ENCODE results near the gene QRICH2.

Gene QRICH2

GRCh38 chr17:76335716-76336381 is 27.8 kb upstream of the QRICH2 start:
- no CpG with 5 or more reads among the region's 9 CpGs for WGBS (ENCODE audit: extremely low coverage, insufficient coverage, low lambda C conversion rate)
- Histone ChIP-seq H3K79me1 (ENCODE audit: low read length) (no peaks in the 10 kb centered on the region), H3K4me1 (ENCODE audit: control insufficient read depth, low read depth, low read length) (no peaks in the 10 kb centered on the region), H4K5ac (ENCODE audit: low read length) (no peak overlapping the region), H3K27ac (ENCODE audit: low read depth, low read length) (no peak overlapping the region), H3K56ac (ENCODE audit: low read length) (no peak overlapping the region), H3K18ac (ENCODE audit: low read length) (no peak overlapping the region), H3K4me2 (ENCODE audit: low read length) (no peak overlapping the region), H2BK15ac (replicated peaks; ENCODE audit: low read depth) (no peak overlapping the region), H2BK5ac (ENCODE audit: low read length) (no peak overlapping the region), H3K27me3 (ENCODE audit: insufficient read depth, low read length, poor library complexity) (no peaks in the 10 kb centered on the region), H4K8ac (ENCODE audit: low read depth, low read length) (no peak overlapping the region), H3K4me3 (ENCODE audit: low read length) (no peak overlapping the region), H3K4ac (ENCODE audit: low read depth, low read length) (no peak overlapping the region), H3K36me3 (ENCODE audit: control insufficient read depth, insufficient read depth, low read length) (no peaks in the 10 kb centered on the region), H2BK120ac (ENCODE audit: low read depth, low read length) (no peak overlapping the region), H3K9ac (ENCODE audit: low read length) (no peak overlapping the region), H2AK5ac (ENCODE audit: low read length) (no peak overlapping the region), H3K23ac (ENCODE audit: low read length) (no peak overlapping the region), H3K79me2 (ENCODE audit: control insufficient read depth, insufficient read depth, low read length) (no peaks in the 10 kb centered on the region)
- no peak for DNase-seq

GRCh38 chr17:76333673-76334505 is 25.8 kb upstream of the QRICH2 start:
- no peak overlapping the region for H2AK5ac ChIP-seq (ENCODE audit: low read length)
- H3K56ac ChIP-seq (ENCODE audit: low read length) = no peak overlapping the region
- H3K27me3 ChIP-seq (ENCODE audit: insufficient read depth, low read length, poor library complexity) = no peaks in the 10 kb centered on the region
- H3K4me2 ChIP-seq (ENCODE audit: low read length) = no peak overlapping the region
- no peak overlapping the region for H3K18ac ChIP-seq (ENCODE audit: low read length)
- no peak for DNase-seq
- no peaks in the 10 kb centered on the region for H3K4me1 ChIP-seq (ENCODE audit: control insufficient read depth, low read depth, low read length)
- H2BK5ac ChIP-seq (ENCODE audit: low read length) = no peak overlapping the region
- H3K9ac ChIP-seq (ENCODE audit: low read length) = no peak overlapping the region
- H4K5ac ChIP-seq (ENCODE audit: low read length) = no peak overlapping the region
- no CpG with 5 or more reads among the region's 11 CpGs for WGBS (ENCODE audit: extremely low coverage, insufficient coverage, low lambda C conversion rate)
- no peak overlapping the region for H3K4me3 ChIP-seq (ENCODE audit: low read length)
- H2BK120ac ChIP-seq (ENCODE audit: low read depth, low read length) = no peak overlapping the region
- H3K79me1 ChIP-seq (ENCODE audit: low read length) = no peaks in the 10 kb centered on the region
- H3K36me3 ChIP-seq (ENCODE audit: control insufficient read depth, insufficient read depth, low read length) = peaks cover 2% of the 10 kb centered on the region
- H3K23ac ChIP-seq (ENCODE audit: low read length) = no peak overlapping the region
- H4K8ac ChIP-seq (ENCODE audit: low read depth, low read length) = no peak overlapping the region
- no peak overlapping the region for H3K27ac ChIP-seq (ENCODE audit: low read depth, low read length)
- no peaks in the 10 kb centered on the region for H3K79me2 ChIP-seq (ENCODE audit: control insufficient read depth, insufficient read depth, low read length)
- H2BK15ac ChIP-seq (replicated peaks; ENCODE audit: low read depth) = no peak overlapping the region
- no peak overlapping the region for H3K4ac ChIP-seq (ENCODE audit: low read depth, low read length)

GRCh38 chr17:76331083-76331482 is 23.0 kb upstream of the QRICH2 start:
- H4K5ac ChIP-seq (ENCODE audit: low read length) = no peak overlapping the region
- peaks cover 6% of the 10 kb centered on the region for H3K36me3 ChIP-seq (ENCODE audit: control insufficient read depth, insufficient read depth, low read length)
- H3K4me2 ChIP-seq (ENCODE audit: low read length) = no peak overlapping the region
- no peak overlapping the region for H3K18ac ChIP-seq (ENCODE audit: low read length)
- no peak overlapping the region for H2AK5ac ChIP-seq (ENCODE audit: low read length)
- no peak for DNase-seq
- no peak overlapping the region for H2BK15ac ChIP-seq (replicated peaks; ENCODE audit: low read depth)
- no peak overlapping the region for H3K4me3 ChIP-seq (ENCODE audit: low read length)
- no peaks in the 10 kb centered on the region for H3K4me1 ChIP-seq (ENCODE audit: control insufficient read depth, low read depth, low read length)
- no peaks in the 10 kb centered on the region for H3K79me2 ChIP-seq (ENCODE audit: control insufficient read depth, insufficient read depth, low read length)
- H3K23ac ChIP-seq (ENCODE audit: low read length) = no peak overlapping the region
- no CpG with 5 or more reads among the region's 2 CpGs for WGBS (ENCODE audit: extremely low coverage, insufficient coverage, low lambda C conversion rate)
- no peak overlapping the region for H3K56ac ChIP-seq (ENCODE audit: low read length)
- H4K8ac ChIP-seq (ENCODE audit: low read depth, low read length) = no peak overlapping the region
- no peak overlapping the region for H3K4ac ChIP-seq (ENCODE audit: low read depth, low read length)
- H3K9ac ChIP-seq (ENCODE audit: low read length) = no peak overlapping the region
- no peaks in the 10 kb centered on the region for H3K27me3 ChIP-seq (ENCODE audit: insufficient read depth, low read length, poor library complexity)
- no peaks in the 10 kb centered on the region for H3K79me1 ChIP-seq (ENCODE audit: low read length)
- no peak overlapping the region for H3K27ac ChIP-seq (ENCODE audit: low read depth, low read length)
- no peak overlapping the region for H2BK5ac ChIP-seq (ENCODE audit: low read length)
- no peak overlapping the region for H2BK120ac ChIP-seq (ENCODE audit: low read depth, low read length)

GRCh38 chr17:76329664-76330063 is 21.6 kb upstream of the QRICH2 start:
- no CpG with 5 or more reads among the region's 8 CpGs for WGBS (ENCODE audit: extremely low coverage, insufficient coverage, low lambda C conversion rate)

GRCh38 chr17:76327696-76328095 is 19.6 kb upstream of the QRICH2 start:
- no peak overlapping the region for H3K18ac ChIP-seq (ENCODE audit: low read length)
- peaks cover 6% of the 10 kb centered on the region for H3K36me3 ChIP-seq (ENCODE audit: control insufficient read depth, insufficient read depth, low read length)
- H3K56ac ChIP-seq (ENCODE audit: low read length) = no peak overlapping the region
- WGBS (ENCODE audit: extremely low coverage, insufficient coverage, low lambda C conversion rate) = no CpG with 5 or more reads among the region's 6 CpGs
- no peak overlapping the region for H3K23ac ChIP-seq (ENCODE audit: low read length)
- no peak overlapping the region for H3K4me2 ChIP-seq (ENCODE audit: low read length)
- no peak overlapping the region for H3K4ac ChIP-seq (ENCODE audit: low read depth, low read length)
- no peak overlapping the region for H3K9ac ChIP-seq (ENCODE audit: low read length)
- no peak overlapping the region for H3K4me3 ChIP-seq (ENCODE audit: low read length)
- H3K79me2 ChIP-seq (ENCODE audit: control insufficient read depth, insufficient read depth, low read length) = no peaks in the 10 kb centered on the region
- H4K5ac ChIP-seq (ENCODE audit: low read length) = no peak overlapping the region
- H2BK5ac ChIP-seq (ENCODE audit: low read length) = no peak overlapping the region
- H2BK15ac ChIP-seq (replicated peaks; ENCODE audit: low read depth) = no peak overlapping the region
- no peaks in the 10 kb centered on the region for H3K4me1 ChIP-seq (ENCODE audit: control insufficient read depth, low read depth, low read length)
- DNase-seq = no peak
- no peak overlapping the region for H3K27ac ChIP-seq (ENCODE audit: low read depth, low read length)
- no peaks in the 10 kb centered on the region for H3K27me3 ChIP-seq (ENCODE audit: insufficient read depth, low read length, poor library complexity)
- H2BK120ac ChIP-seq (ENCODE audit: low read depth, low read length) = no peak overlapping the region
- H3K79me1 ChIP-seq (ENCODE audit: low read length) = no peaks in the 10 kb centered on the region
- H2AK5ac ChIP-seq (ENCODE audit: low read length) = no peak overlapping the region
- no peak overlapping the region for H4K8ac ChIP-seq (ENCODE audit: low read depth, low read length)

More at GRCh38 chr17:76329664-76330063, 21.6 kb upstream of the QRICH2 start:
- no peak for DNase-seq
- H3K27ac ChIP-seq (ENCODE audit: low read depth, low read length) = no peak overlapping the region
- no peaks in the 10 kb centered on the region for H3K27me3 ChIP-seq (ENCODE audit: insufficient read depth, low read length, poor library complexity)
- no peak overlapping the region for H3K23ac ChIP-seq (ENCODE audit: low read length)
- H3K36me3 ChIP-seq (ENCODE audit: control insufficient read depth, insufficient read depth, low read length) = peaks cover 6% of the 10 kb centered on the region
- no peak overlapping the region for H3K4me2 ChIP-seq (ENCODE audit: low read length)
- H3K79me2 ChIP-seq (ENCODE audit: control insufficient read depth, insufficient read depth, low read length) = no peaks in the 10 kb centered on the region
- no peak overlapping the region for H2BK15ac ChIP-seq (replicated peaks; ENCODE audit: low read depth)
- H3K18ac ChIP-seq (ENCODE audit: low read length) = no peak overlapping the region
- no peaks in the 10 kb centered on the region for H3K79me1 ChIP-seq (ENCODE audit: low read length)
- H3K4me1 ChIP-seq (ENCODE audit: control insufficient read depth, low read depth, low read length) = no peaks in the 10 kb centered on the region
- H4K5ac ChIP-seq (ENCODE audit: low read length) = no peak overlapping the region
- no peak overlapping the region for H2BK120ac ChIP-seq (ENCODE audit: low read depth, low read length)
- H3K56ac ChIP-seq (ENCODE audit: low read length) = no peak overlapping the region
- no peak overlapping the region for H3K9ac ChIP-seq (ENCODE audit: low read length)
- H3K4ac ChIP-seq (ENCODE audit: low read depth, low read length) = no peak overlapping the region
- H2BK5ac ChIP-seq (ENCODE audit: low read length) = no peak overlapping the region
- no peak overlapping the region for H4K8ac ChIP-seq (ENCODE audit: low read depth, low read length)
- no peak overlapping the region for H2AK5ac ChIP-seq (ENCODE audit: low read length)
- no peak overlapping the region for H3K4me3 ChIP-seq (ENCODE audit: low read length)

Data from mesendoderm (in vitro differentiated cells).